HFF-Myc (cell line): ENCODE measurements around the gene SAMD4A.

Source experiments
- DNase-seq: peaks from one replicate; pipeline ENCODE4 v3.0.0-alpha.2; 2011; ENCODE audit warnings: low read depth; ENCODE audit errors: extremely low read depth
- H3K4me3 ChIP-seq: replicated peaks from 2 replicates; pipeline ENCODE4 v1.5.1; 2011; ENCODE audit warnings: low read depth, mild to moderate bottlenecking, control low read depth, low read length
- CTCF ChIP-seq: IDR thresholded peaks from 2 replicates; pipeline ENCODE4 v1.5.1; 2012; ENCODE audit warnings: mild to moderate bottlenecking, low read depth, low read length, control low read depth; ENCODE audit errors: missing control alignments

The SAMD4A gene

DNA sequence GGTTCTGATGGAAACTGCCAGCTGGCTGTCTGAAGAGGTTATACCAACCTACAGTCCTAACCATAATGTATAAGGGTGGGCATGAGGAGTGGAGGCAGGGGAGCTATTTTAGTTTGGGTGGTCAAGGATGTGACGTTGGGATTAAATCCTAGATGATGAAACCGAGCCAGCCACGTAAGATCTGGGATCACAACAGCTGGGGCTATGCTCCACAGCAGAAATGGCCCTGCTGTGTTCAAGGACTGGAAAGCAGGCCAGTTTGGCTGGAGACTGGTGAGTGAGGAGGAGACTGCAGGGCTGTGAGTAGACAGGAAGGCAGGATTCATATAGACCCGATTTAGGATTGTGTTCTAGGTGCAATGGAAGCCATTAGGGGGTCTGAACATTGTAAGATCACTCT lies 66.1 kb downstream of the SAMD4A start:
- no peak for DNase-seq
- H3K4me3 ChIP-seq = no peak overlapping the region
- no peak for TF ChIP-seq CTCF

DNA sequence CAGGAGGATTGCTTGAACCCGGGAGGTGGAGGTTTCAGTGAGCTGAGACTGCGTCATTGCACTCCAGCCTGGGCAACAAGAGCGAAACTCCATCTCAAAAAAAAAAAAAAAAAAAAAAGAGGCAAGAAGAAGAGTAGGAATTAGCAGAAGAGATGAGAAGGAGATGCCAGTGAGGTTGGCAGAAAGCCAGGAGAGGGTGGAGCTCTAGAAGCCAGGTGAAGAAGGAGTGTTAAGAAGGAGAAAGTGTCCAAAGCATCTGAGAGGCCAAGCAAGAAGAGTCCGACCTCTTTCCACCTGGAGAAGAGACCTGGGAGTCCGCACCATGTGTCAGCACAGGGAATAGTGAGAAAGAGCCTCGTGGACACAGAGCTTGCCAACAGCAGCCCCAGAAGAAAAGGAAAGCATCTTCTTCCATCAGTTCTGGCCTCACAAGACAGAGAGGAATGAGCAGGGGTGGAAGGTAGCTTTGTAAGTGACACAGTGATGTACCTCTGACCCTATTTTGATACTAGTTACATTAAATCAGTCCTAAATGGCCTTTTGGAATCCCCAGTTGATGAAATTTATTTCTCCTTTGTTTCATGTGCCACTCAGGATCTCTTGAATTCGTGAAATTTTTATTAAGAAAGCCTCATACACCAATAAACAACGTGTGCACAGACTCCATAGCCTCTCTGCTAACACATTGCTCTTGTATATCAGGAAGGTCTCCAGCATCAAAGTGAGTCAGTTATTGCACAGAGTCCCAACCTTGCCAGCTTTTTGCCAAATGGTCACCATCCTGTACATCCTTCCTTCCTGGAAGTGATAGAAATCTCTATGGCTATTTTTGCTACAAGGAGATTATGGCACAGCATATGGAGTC lies 70.6 kb downstream of the SAMD4A start:
- TF ChIP-seq CTCF = no peak
- H3K4me3 ChIP-seq = no peak overlapping the region
- no peak for DNase-seq

DNA sequence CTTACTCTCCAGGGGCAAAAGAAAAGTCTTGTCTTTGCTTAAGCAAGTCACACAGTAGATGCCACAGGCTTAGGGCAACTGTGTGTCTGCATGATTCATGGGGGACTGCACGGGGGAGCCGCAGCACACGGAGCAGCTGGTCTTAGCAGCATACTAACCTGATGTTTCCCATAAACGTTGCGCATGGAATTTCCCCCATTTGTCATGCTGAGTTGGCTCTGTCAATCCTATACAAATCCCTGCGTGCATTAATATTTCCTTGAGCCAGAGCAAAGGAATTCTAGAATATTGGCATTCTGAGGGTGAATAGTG lies 71.2 kb downstream of the SAMD4A start:
- TF ChIP-seq CTCF = no peak
- DNase-seq = no peak
- no peak overlapping the region for H3K4me3 ChIP-seq

- no peak overlapping the region for H3K4me3 ChIP-seq
- DNase-seq = no peak
- no peak for TF ChIP-seq CTCF
These were observed 72.7 kb downstream of the SAMD4A start for GRCh38 chr14:54639611-54640010.

- H3K4me3 ChIP-seq = no peak overlapping the region
- DNase-seq = no peak
- TF ChIP-seq CTCF = no peak
These were observed 73.6 kb downstream of the SAMD4A start for GRCh38 chr14:54640506-54640905.

GRCh38 chr14:54642121-54642520 lies 75.2 kb downstream of the SAMD4A start:
- TF ChIP-seq CTCF = no peak
- H3K4me3 ChIP-seq = no peak overlapping the region
- DNase-seq = no peak
